Immature natural killer cell (primary cell): Measurements from ENCODE around the gene WDR46. TPM values are rescaled to one million over a fixed set of nuclear protein-coding genes. Genes with fewer than 3 reads are reported as not detected.

Source experiments
- DNase-seq, 3 donors: peaks; one replicate each; pipeline ENCODE4 v3.0.0; 2022; ENCODE audit warnings: mixed read lengths in 1 of 3
- H3K27ac Mint-ChIP-seq, 6 donors: one replicate each; pipeline ENCODE4 v1.8.0; 2020; ENCODE audit warnings: mixed read lengths in 6 of 6, mild to moderate bottlenecking in 5 of 6, inconsistent platforms in 4 of 6, moderate library complexity in 3 of 6
- H3K27me3 Mint-ChIP-seq, 3 donors: one replicate each; pipeline ENCODE4 v1.8.0; 2020 to 2021; ENCODE audit warnings: low read depth in 3 of 3, mild to moderate bottlenecking in 3 of 3, mixed read lengths in 3 of 3, moderate library complexity in 3 of 3, inconsistent platforms in 1 of 3
- H3K36me3 Mint-ChIP-seq, 3 donors: one replicate each; pipeline ENCODE4 v1.8.0; 2020; ENCODE audit warnings: mixed read lengths in 3 of 3, inconsistent platforms in 2 of 3, mild to moderate bottlenecking in 2 of 3
- H3K4me1 Mint-ChIP-seq, 2 donors: one replicate each; pipeline ENCODE4 v1.8.0; 2020; ENCODE audit warnings: inconsistent platforms in 2 of 2, mild to moderate bottlenecking in 2 of 2, mixed read lengths in 2 of 2, moderate library complexity in 1 of 2
- H3K4me3 Mint-ChIP-seq, 5 donors: one replicate each; pipeline ENCODE4 v1.8.0; 2020; ENCODE audit warnings: mild to moderate bottlenecking in 5 of 5, mixed read lengths in 5 of 5, inconsistent platforms in 3 of 5, moderate library complexity in 3 of 5
- H3K9me3 Mint-ChIP-seq, 6 donors: one replicate each; pipeline ENCODE4 v1.8.0; 2020; ENCODE audit warnings: mild to moderate bottlenecking in 6 of 6, mixed read lengths in 6 of 6, inconsistent platforms in 4 of 6, moderate library complexity in 3 of 6
- polyA plus RNA-seq, 3 donors: library from polyadenylated mRNA; unstranded; fragments of 300-500 nt; fragmentation: Illumina TruSeq; gene quantifications; one replicate each; pipeline ENCODE4 v1.2.3, GENCODE V29; 2021

Gene WDR46
- polyA plus RNA-seq, 3 donors from 2014 or later = 59.4 to 81.6 (median 74.3) TPM

- Mint-ChIP-seq H3K36me3 (peaks cover 5 to 35% (median 10%) of the 10 kb centered on the region in 3 donors), H3K9me3 (no peaks in the 10 kb centered on the region), H3K27me3 (peaks cover 0 to 4% (median 2%) of the 10 kb centered on the region in 3 donors), H3K27ac (peak overlapping the region in 3 of 6 donors; percentile 4 to 74 (median 48)), H3K4me1 (peaks cover 40 to 46% of the 10 kb centered on the region in 2 donors), H3K4me3 (no peak overlapping the region)
- DNase-seq = no peak
Measured at GRCh38 chr6:33305052-33305451, 16.0 kb upstream of the WDR46 start.

GRCh38 chr6:33304216-33304615 lies 15.2 kb upstream of the WDR46 start:
- Mint-ChIP-seq H3K9me3 (no peaks in the 10 kb centered on the region), H3K4me3 (no peak overlapping the region), H3K27me3 (peaks cover 8 to 11% (median 10%) of the 10 kb centered on the region in 3 donors), H3K27ac (peak overlapping the region in 3 of 6 donors; percentile 21 to 70 (median 24)), H3K4me1 (peaks cover 47 to 55% of the 10 kb centered on the region in 2 donors), H3K36me3 (peaks cover 5 to 35% (median 10%) of the 10 kb centered on the region in 3 donors)
- no peak for DNase-seq

GRCh38 chr6:33301877-33302276 lies 12.8 kb upstream of the WDR46 start:
- Mint-ChIP-seq H3K4me1 (peaks cover 49 to 59% of the 10 kb centered on the region in 2 donors), H3K27me3 (peaks cover 14 to 21% (median 17%) of the 10 kb centered on the region in 3 donors), H3K4me3 (peak overlapping the region in 1 of 5 donors; percentile 40), H3K27ac (peak overlapping the region in 4 of 6 donors; percentile 46 to 81 (median 67)), H3K36me3 (peaks cover 0 to 29% (median 10%) of the 10 kb centered on the region in 3 donors), H3K9me3 (no peaks in the 10 kb centered on the region)
- DNase-seq = no peak

- peaks cover 38 to 54% of the 10 kb centered on the region in 2 donors for H3K4me1 Mint-ChIP-seq
- H3K36me3 Mint-ChIP-seq = peaks cover 0 to 19% (median 10%) of the 10 kb centered on the region in 3 donors
- DNase-seq = peak; percentile 90 to 91 (median 91)
- H3K4me3 Mint-ChIP-seq = peak overlapping the region; percentile 93 to 100 (median 99)
- H3K27me3 Mint-ChIP-seq = peaks cover 14 to 23% (median 17%) of the 10 kb centered on the region in 3 donors
- peak overlapping the region; percentile 95 to 99 (median 99) for H3K27ac Mint-ChIP-seq
- no peaks in the 10 kb centered on the region for H3K9me3 Mint-ChIP-seq
Measured at GRCh38 chr6:33299237-33299944, 10.4 kb upstream of the WDR46 start.

DNA sequence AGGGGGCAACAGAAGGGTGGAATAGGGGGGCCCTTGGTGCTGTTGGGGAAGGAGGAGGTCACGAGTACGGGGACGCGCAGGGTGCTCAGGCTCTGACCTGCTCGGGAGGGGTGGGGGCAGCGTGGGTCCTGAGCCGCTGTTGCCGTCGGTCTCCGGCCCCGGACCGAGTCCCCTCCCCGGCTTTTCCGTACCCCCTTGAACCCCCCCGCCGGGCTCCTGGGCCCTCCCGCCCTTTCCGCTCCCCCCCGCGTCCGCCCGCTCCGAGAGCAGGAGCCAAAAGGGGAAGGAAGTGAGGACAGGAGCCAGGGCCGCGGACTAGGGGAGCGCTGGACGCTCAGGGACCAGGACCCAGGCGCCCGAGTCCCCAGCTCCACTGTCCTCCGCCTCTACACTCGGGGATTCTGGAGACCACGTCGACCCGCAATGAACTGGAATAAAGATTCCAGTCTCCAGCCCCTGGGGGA lies 9.8 kb upstream of the WDR46 start, which contains the start of gene RGL2:
RGL2 (minus strand) TSS at position 170 of the 464 bp plus-strand sequence. CDS start 332 bp downstream, outside the sequence.
- peak within 1 kb of the TSS; percentile 93 to 100 (median 99) for H3K4me3 Mint-ChIP-seq
- H3K27me3 Mint-ChIP-seq = peaks cover 14 to 23% (median 17%) of the 10 kb centered on the region in 3 donors
- H3K36me3 Mint-ChIP-seq = peaks cover 4 to 22% (median 8%) of the 10 kb centered on the region in 3 donors
- peak within 1 kb of the TSS; percentile 95 to 99 (median 99) for H3K27ac Mint-ChIP-seq
- DNase-seq = peak; percentile 60 to 67 (median 67)
- H3K9me3 Mint-ChIP-seq = no peaks in the 10 kb centered on the region
- H3K4me1 Mint-ChIP-seq = peaks cover 36 to 51% of the 10 kb centered on the region in 2 donors

DNA sequence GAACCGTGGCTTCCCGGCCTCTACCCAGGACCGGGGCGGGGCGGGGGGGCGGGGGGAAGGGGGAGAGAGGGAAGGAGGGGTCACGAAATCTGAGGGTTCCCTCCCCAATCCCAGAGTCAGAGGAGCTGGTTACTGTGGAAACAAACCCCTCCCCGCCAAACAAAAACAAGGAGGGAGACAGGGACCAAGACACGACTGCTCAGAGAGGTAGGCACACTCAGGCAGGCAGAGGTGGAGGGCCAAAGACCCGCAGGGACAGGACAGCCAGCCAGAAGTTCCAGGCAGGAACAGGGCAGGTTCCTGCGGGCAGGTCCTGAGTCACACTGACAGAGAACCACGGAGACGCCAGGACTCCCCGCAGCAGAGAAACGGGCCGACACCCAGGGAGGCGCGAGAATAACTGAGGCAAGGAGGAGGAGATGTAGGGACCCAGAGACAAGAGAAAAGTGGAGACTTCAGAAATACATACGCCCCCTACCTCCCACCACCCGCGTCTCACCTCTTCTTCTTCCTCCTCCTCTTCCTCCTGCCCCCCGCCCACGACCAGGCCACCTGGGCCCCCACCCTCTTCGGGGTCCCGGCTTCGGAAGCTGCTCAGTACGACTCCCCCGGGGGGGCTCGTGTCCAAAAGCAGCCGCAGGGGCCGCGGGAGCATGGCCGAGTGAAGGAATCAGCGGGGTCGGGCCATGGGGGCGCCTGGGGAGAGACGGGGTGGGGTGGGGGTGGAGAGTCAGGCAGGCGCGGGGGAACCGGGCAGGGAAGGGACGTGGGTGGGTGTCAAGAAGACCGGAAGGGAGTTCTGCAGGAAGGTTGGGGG lies 9.1 kb upstream of the WDR46 start:
- Mint-ChIP-seq H3K36me3 (peaks cover 4 to 15% (median 5%) of the 10 kb centered on the region in 3 donors), H3K4me3 (peak overlapping the region; percentile 93 to 100 (median 99)), H3K27me3 (peaks cover 14 to 23% (median 17%) of the 10 kb centered on the region in 3 donors), H3K4me1 (peaks cover 33 to 45% of the 10 kb centered on the region in 2 donors), H3K9me3 (no peaks in the 10 kb centered on the region), H3K27ac (peak overlapping the region; percentile 95 to 99 (median 98))
- DNase-seq = peak; percentile 43 to 53 (median 45)

DNA sequence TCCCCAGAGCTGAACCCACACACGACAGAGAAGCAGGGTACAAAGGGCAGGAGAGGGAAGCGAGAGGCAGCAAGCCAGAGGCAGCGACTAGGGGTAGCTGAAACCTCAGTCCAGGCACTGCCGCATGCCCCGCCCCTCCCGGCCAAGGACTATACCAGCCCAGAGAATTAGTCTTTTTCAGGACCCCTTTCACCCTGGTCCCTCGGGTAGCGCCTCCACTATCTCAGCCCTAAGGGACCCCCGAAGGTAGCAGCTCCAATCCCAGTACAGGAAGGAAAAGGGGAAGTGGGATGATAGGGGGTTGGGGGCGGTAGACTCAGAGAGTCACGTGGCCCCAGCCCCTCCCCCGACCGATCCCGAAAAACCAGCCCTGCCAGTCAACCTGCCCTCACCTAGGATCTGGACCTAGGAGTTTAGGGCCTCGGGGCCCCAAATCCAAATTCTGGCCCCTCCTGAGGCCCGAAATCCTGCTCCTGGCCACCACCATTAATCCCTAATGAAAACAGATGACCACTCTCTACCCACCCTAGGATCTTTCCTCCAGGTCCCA lies 8.4 kb upstream of the WDR46 start:
- H3K27ac Mint-ChIP-seq = peak overlapping the region; percentile 45 to 98 (median 80)
- no peak for DNase-seq
- H3K9me3 Mint-ChIP-seq = no peaks in the 10 kb centered on the region
- H3K4me1 Mint-ChIP-seq = peaks cover 33 to 45% of the 10 kb centered on the region in 2 donors
- peaks cover 4 to 18% (median 7%) of the 10 kb centered on the region in 3 donors for H3K36me3 Mint-ChIP-seq
- peaks cover 14 to 20% (median 17%) of the 10 kb centered on the region in 3 donors for H3K27me3 Mint-ChIP-seq
- H3K4me3 Mint-ChIP-seq = peak overlapping the region; percentile 69 to 100 (median 98)

DNA sequence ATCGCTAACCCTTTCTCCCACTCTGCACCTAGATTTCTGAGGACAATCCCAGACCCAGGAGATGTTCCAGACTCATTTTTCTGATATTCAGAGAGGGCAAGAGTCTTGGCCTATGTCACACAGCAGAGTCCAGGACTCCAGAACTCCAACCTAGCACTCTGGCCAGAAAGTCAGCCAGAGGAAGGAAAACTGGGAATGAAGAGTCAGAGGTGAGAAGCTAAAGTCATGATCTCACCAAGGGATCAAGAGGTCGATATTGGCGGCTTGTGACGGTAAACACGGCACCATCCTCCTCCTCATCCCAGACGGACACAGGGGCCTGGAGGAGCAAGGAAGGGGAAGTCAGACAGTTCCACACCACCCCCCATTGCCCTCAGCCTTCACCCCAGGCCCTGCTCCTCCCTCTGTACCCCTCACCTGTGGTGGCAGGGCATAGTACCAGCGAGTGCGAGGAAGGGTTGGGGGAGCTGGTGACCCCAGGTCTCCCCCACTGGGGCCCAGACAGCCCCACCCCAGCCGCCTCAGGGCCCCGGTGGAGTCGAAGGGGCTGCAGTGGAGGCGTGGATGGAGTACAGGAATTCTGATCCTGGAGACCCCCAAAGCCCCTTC lies 7.9 kb upstream of the WDR46 start:
- no peak for DNase-seq
- no peaks in the 10 kb centered on the region for H3K9me3 Mint-ChIP-seq
- H3K27me3 Mint-ChIP-seq = peaks cover 14 to 20% (median 17%) of the 10 kb centered on the region in 3 donors
- peak overlapping the region; percentile 69 to 100 (median 98) for H3K4me3 Mint-ChIP-seq
- H3K27ac Mint-ChIP-seq = peak overlapping the region; percentile 72 to 98 (median 88)
- H3K4me1 Mint-ChIP-seq = peaks cover 33 to 45% of the 10 kb centered on the region in 2 donors
- H3K36me3 Mint-ChIP-seq = peaks cover 4 to 21% (median 7%) of the 10 kb centered on the region in 3 donors

DNA sequence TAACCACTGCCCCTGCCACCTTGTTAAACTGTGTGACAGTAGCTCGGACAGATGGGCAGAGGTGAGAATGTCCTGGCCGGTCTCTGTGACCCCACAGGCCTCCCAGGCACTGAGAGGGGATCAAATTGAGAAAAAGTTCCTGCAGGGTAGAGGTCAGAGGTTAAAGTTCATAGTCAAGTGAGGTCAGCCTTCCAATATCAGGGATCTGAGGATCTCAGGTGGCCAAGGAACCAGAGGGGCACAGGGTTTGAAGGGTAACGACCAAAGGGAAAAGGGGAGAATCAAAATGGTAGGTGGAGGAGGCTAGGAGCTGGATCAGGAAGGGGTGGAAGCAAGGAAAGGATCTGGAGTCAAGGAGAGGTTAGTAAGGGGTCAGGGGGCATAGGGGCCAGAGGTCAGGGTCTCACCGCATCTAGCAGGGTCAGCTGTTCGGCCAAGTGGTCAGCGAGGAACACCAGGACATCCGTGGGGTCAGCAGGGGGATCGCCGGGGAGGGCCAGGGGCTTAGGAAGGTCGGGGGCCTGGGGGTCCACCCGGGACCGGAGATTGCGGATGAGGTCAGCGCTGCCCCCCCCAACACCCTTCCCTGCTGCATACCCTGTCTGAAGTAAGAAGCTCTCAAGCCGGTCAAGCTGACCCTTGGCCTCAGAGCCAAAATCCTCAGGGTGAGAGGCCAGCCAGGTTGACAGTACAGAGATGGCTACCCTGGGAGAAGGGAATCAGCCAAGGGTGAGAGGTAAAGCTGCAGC lies 6.8 kb upstream of the WDR46 start:
- peaks cover 4 to 22% (median 4%) of the 10 kb centered on the region in 3 donors for H3K36me3 Mint-ChIP-seq
- H3K4me1 Mint-ChIP-seq = peaks cover 34 to 43% of the 10 kb centered on the region in 2 donors

GRCh38 chr6:33294086-33294823 lies 5.2 kb upstream of the WDR46 start:
- Mint-ChIP-seq H3K27me3 (peaks cover 7 to 14% (median 7%) of the 10 kb centered on the region in 3 donors), H3K4me1 (peaks cover 36 to 44% of the 10 kb centered on the region in 2 donors), H3K4me3 (no peak overlapping the region), H3K36me3 (peaks cover 4 to 22% (median 4%) of the 10 kb centered on the region in 3 donors), H3K27ac (peak overlapping the region in 2 of 6 donors; percentile 22 to 71), H3K9me3 (no peaks in the 10 kb centered on the region)
- no peak for DNase-seq

More for the DNA sequence above, 6.8 kb upstream of the WDR46 start:
- peak overlapping the region in 4 of 5 donors; percentile 14 to 79 (median 76) for H3K4me3 Mint-ChIP-seq
- H3K27me3 Mint-ChIP-seq = peaks cover 14 to 18% (median 17%) of the 10 kb centered on the region in 3 donors
- H3K9me3 Mint-ChIP-seq = no peaks in the 10 kb centered on the region
- DNase-seq = no peak
- H3K27ac Mint-ChIP-seq = peak overlapping the region in 5 of 6 donors; percentile 42 to 95 (median 77)

DNA sequence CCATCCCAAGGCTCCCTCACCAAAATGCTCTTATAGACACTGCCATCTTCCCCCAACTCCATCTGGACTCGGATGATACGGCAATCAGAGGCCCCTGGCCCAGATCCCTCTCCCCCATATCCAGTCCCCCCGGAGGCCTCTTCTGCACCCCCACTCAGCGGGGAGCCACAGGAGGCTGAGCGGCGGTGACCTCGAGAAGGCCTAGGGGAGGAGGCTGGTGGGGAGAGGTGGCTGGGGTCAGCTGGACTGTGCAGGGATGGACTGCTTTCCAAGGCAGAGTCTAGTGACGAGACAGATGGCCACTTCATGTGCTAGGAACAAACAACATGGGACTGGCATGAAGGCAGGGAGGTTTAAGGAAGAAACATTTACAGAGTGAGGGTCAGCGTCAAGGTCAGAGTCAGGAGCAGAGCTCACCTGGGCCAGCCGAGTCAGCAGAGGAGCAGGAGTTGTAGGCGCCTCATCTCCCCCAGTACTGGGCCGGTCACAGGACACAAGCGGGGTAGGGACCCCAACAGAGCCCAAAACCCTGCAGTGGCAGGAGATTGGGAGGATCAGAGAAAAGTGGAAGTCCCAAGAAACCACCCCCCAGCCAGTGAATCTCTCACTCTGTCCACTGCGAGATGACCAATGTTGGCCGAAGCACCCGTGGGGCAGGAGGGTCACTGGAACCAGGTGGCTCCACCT lies 4.1 kb upstream of the WDR46 start:
- DNase-seq = no peak
- no peak overlapping the region for H3K4me3 Mint-ChIP-seq
- peaks cover 2 to 8% (median 2%) of the 10 kb centered on the region in 3 donors for H3K27me3 Mint-ChIP-seq
- H3K27ac Mint-ChIP-seq = no peak overlapping the region
- H3K36me3 Mint-ChIP-seq = peaks cover 8 to 25% (median 8%) of the 10 kb centered on the region in 3 donors
- no peaks in the 10 kb centered on the region for H3K9me3 Mint-ChIP-seq
- H3K4me1 Mint-ChIP-seq = peaks cover 47 to 53% of the 10 kb centered on the region in 2 donors
